ENCODE measurements around the gene RMC1.

Gene RMC1

DNA sequence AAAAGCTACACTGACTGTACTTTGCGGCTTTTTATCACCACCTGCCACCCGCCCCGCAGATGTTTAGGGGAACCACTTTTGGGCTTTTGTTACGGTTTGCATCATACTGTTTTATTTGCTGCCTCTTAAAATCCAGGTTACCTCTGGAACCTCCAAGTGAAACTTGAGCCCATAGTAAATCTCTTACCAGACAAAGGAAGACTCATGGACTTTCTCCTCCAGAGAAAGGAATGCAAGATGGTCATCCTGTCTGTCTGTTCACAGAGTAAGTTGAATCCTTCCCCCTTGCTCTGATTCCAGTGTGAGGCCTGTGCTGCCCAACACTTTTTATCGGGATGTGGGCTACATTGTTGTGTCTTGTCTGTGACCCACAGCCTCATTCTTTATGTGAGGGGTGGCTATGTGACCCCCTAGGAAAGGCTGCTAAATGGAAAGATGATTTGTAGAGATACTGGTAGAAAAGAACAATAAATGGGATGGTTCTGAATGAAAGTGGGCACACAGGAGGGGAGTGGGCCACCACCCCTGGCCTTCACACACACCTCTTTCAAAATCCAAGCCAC is 23.3 kb downstream of the RMC1 start:
- ChIA-PET CTCF (interaction anchor here (1.3 kb wide), 1 partner anchor 11 kb away, joined by 3 read pairs; no protein-coding TSS in a partner anchor), POLR2A (no interaction called here)
- DNase-seq (ENCODE audit: extremely low spot score): no peak
- TF ChIP-seq L3MBTL2 (conservative IDR thresholded peaks at IDR 0.05) (no peak), FOXM1 (IDR thresholded peaks at IDR 0.05; ENCODE audit: borderline replicate concordance) (no peak), HDGF (IDR thresholded peaks at IDR 0.05; ENCODE audit: borderline replicate concordance) (no peak), ELF4 (IDR thresholded peaks at IDR 0.05) (no peak)

DNA sequence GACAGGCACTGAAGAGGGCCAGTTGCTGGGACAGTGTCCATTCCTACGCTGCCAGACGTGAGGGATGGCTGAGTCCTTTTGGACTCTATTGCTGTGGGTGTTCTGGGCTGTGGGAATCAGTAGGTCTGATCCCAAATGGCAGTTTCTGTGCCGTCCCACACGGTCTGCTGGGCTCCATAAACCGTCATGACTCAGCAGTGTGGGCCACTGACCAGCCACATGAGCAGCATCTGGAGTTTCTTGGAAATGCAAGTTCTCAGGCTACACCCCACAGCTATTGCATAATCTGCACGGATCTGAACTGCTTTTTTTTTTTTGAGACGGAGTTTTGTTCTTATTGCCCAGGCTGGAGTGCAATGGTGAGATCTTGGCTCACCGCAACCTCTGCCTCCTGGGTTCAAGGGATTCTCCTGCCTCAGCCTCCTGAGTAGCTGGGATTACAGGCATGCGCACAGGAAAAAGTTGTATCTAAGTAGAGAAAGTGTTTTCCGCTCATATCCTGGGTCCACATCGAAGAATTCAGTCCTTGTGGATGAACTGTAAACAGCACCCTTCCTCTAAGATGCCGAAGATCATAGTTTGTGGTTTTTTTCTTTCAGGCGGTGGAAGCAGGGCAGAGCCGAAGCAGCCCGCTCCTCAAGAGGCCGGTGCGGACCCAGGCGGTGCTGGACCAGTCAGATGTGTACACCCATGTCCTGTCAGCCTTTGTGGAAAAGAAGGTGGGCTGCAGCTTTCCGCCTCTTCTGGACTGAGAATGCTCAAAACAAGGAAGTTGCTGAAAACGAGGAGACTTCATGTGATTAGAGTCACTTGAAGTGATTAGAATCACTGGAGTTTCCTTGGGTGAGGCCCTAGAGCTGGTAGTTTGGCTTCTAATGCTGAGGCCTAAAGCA is 25.5 kb downstream of the RMC1 start:
- CTCF ChIA-PET: interaction anchor here (1.1 to 1.5 kb wide), 2 partner anchors 13 to 22 kb away, joined by 5 read pairs; no protein-coding TSS in a partner anchor
- TF ChIP-seq LEF1 (IDR thresholded peaks at IDR 0.05; ENCODE audit: borderline replicate concordance) (no peak), L3MBTL2 (conservative IDR thresholded peaks at IDR 0.05) (no peak), ZNF384 (IDR thresholded peaks at IDR 0.05) (no peak), ELF4 (IDR thresholded peaks at IDR 0.05) (no peak), TARDBP (IDR thresholded peaks at IDR 0.05) (no peak), SUZ12 (IDR thresholded peaks at IDR 0.05) (no peak), CTBP1 (IDR thresholded peaks at IDR 0.05; ENCODE audit: borderline replicate concordance) (no peak)
- no peak for DNase-seq (ENCODE audit: extremely low spot score)
- POLR2A ChIA-PET: no interaction called here

DNA sequence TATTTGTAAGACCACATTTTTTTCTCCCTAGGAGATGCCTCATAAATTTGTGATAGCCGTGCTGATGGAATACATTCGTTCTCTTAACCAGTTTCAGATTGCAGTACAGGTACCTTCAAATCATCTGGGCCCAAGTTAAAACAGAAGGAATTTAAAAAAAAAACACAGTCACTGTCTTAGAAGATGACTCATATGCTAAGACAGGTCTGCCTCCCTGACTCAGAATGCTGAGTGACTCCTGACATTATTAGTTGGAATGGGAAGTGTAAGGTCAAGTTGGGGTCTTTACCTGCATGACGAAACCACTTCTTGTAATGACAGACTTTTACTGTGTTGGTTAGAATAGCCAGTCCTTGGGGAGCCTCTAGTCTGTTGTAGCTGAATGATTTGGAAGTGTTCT is 26.3 kb downstream of the RMC1 start:
- ChIA-PET CTCF (no interaction called here), POLR2A (no interaction called here)
- no peak for DNase-seq (ENCODE audit: extremely low spot score)
- TF ChIP-seq SP1 (IDR thresholded peaks at IDR 0.05) (no peak), BHLHE40 (IDR thresholded peaks at IDR 0.05; ENCODE audit: borderline replicate concordance) (no peak), ARNT (IDR thresholded peaks at IDR 0.05) (no peak), ELF4 (IDR thresholded peaks at IDR 0.05) (no peak), TARDBP (IDR thresholded peaks at IDR 0.05) (no peak), L3MBTL2 (conservative IDR thresholded peaks at IDR 0.05) (no peak), NFRKB (IDR thresholded peaks at IDR 0.05) (no peak), ZNF384 (IDR thresholded peaks at IDR 0.05) (no peak), FOXK2 (IDR thresholded peaks at IDR 0.05) (no peak), CTBP1 (IDR thresholded peaks at IDR 0.05; ENCODE audit: borderline replicate concordance) (no peak), LEF1 (IDR thresholded peaks at IDR 0.05; ENCODE audit: borderline replicate concordance) (no peak), SUZ12 (IDR thresholded peaks at IDR 0.05) (no peak), FOXA1 (IDR thresholded peaks at IDR 0.05) (no peak), FOXM1 (IDR thresholded peaks at IDR 0.05; ENCODE audit: borderline replicate concordance) (no peak)
- TF ChIP-seq, protein P1, sequence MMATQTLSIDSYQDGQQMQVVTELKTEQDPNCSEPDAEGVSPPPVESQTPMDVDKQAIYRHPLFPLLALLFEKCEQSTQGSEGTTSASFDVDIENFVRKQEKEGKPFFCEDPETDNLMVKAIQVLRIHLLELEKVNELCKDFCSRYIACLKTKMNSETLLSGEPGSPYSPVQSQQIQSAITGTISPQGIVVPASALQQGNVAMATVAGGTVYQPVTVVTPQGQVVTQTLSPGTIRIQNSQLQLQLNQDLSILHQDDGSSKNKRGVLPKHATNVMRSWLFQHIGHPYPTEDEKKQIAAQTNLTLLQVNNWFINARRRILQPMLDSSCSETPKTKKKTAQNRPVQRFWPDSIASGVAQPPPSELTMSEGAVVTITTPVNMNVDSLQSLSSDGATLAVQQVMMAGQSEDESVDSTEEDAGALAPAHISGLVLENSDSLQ (IDR thresholded peaks at IDR 0.05): no peak

DNA sequence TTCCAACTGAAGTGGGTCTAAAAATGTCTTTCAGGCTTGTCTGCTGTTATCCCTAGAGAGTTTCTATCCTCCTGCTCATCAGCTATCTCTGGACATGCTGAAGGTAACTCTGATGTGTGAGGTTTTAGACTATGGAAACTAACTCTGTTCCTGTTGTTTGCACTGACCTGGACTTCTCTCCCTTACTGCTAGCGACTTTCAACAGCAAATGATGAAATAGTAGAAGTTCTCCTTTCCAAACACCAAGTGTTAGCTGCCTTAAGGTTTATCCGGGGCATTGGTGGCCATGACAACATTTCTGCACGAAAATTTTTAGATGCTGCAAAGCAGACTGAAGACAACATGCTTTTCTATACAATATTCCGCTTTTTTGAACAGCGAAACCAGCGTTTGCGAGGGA is 26.9 kb downstream of the RMC1 start:
- ChIA-PET CTCF (no interaction called here), POLR2A (no interaction called here)
- no peak for DNase-seq (ENCODE audit: extremely low spot score)
- TF ChIP-seq FOXA1 (IDR thresholded peaks at IDR 0.05): no peak
- TF ChIP-seq SP1 (IDR thresholded peaks at IDR 0.05): no peak
- TF ChIP-seq ARNT (IDR thresholded peaks at IDR 0.05): no peak
- TF ChIP-seq HDGF (IDR thresholded peaks at IDR 0.05; ENCODE audit: borderline replicate concordance): no peak
- TF ChIP-seq, protein P1 (IDR thresholded peaks at IDR 0.05): no peak
- no peak for TF ChIP-seq FOXM1 (IDR thresholded peaks at IDR 0.05; ENCODE audit: borderline replicate concordance)
- TF ChIP-seq SUZ12 (IDR thresholded peaks at IDR 0.05): no peak
- TF ChIP-seq CTBP1 (IDR thresholded peaks at IDR 0.05; ENCODE audit: borderline replicate concordance): no peak
- no peak for TF ChIP-seq ELF4 (IDR thresholded peaks at IDR 0.05)
- no peak for TF ChIP-seq TARDBP (IDR thresholded peaks at IDR 0.05)
- TF ChIP-seq FOXK2 (IDR thresholded peaks at IDR 0.05): no peak
- TF ChIP-seq LEF1 (IDR thresholded peaks at IDR 0.05; ENCODE audit: borderline replicate concordance): no peak
- no peak for TF ChIP-seq NFRKB (IDR thresholded peaks at IDR 0.05)
- no peak for TF ChIP-seq ZNF384 (IDR thresholded peaks at IDR 0.05)
- no peak for TF ChIP-seq L3MBTL2 (conservative IDR thresholded peaks at IDR 0.05)
- TF ChIP-seq BHLHE40 (IDR thresholded peaks at IDR 0.05; ENCODE audit: borderline replicate concordance): no peak

DNA sequence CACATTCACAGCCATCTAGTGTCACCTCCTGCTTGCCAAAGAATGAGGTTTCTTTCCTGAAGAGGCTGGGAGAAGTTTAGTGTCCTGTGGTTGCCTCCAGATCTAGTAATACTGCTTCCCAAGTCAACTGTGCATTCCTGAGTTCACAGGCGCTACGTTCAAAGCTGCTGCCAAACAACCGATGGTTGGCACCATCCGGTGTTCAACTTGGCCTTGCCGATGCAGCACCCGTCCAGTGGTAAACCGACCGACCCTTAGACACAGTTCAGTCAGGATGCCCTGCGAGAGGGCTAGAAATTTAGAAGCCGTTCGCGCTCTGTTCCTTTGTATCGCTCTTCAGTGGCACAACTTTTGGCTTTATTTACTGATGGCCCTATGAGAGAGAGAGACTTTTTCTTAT is 28.6 kb downstream of the RMC1 start:
- CTCF ChIA-PET: interaction anchor here (0.6 kb wide), 1 partner anchor 13 kb away, joined by 3 read pairs; no protein-coding TSS in a partner anchor
- POLR2A ChIA-PET: no interaction called here
- no peak for DNase-seq (ENCODE audit: extremely low spot score)
- TF ChIP-seq SP1 (IDR thresholded peaks at IDR 0.05) (no peak), ZNF384 (IDR thresholded peaks at IDR 0.05) (no peak), NFRKB (IDR thresholded peaks at IDR 0.05) (no peak), SUZ12 (IDR thresholded peaks at IDR 0.05) (no peak), BHLHE40 (IDR thresholded peaks at IDR 0.05; ENCODE audit: borderline replicate concordance) (no peak), LEF1 (IDR thresholded peaks at IDR 0.05; ENCODE audit: borderline replicate concordance) (no peak), FOXM1 (IDR thresholded peaks at IDR 0.05; ENCODE audit: borderline replicate concordance) (no peak), ELF4 (IDR thresholded peaks at IDR 0.05) (no peak), FOXK2 (IDR thresholded peaks at IDR 0.05) (no peak)
- TF ChIP-seq, protein P1 (IDR thresholded peaks at IDR 0.05): no peak

DNA sequence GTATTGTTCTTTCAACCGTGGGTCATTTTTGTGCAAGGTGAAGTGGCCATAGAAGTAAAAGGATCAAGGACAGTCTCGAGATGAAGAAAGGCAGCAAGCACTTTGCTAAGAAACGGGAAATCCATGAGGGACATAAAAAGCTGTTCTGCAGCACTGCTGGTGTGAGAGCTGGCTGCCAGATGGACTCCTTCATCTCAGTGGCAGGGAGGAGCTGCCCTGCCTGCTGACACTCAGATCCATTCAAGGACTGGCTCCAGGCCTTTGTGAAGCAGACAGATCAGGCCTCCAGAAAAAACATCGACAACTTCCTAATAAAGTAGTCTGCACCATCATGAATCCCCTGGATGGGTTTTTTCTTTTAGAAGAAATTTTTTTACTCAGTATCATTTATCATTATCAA is 29.5 kb downstream of the RMC1 start:
- CTCF ChIA-PET: no interaction called here
- DNase-seq (ENCODE audit: extremely low spot score): no peak
- TF ChIP-seq CTBP1 (IDR thresholded peaks at IDR 0.05; ENCODE audit: borderline replicate concordance): no peak
- TF ChIP-seq BHLHE40 (IDR thresholded peaks at IDR 0.05; ENCODE audit: borderline replicate concordance): no peak
- TF ChIP-seq ELF4 (IDR thresholded peaks at IDR 0.05): no peak
- no peak for TF ChIP-seq LEF1 (IDR thresholded peaks at IDR 0.05; ENCODE audit: borderline replicate concordance)
- no peak for TF ChIP-seq FOXK2 (IDR thresholded peaks at IDR 0.05)
- TF ChIP-seq, protein P1 (IDR thresholded peaks at IDR 0.05): no peak
- no peak for TF ChIP-seq HDGF (IDR thresholded peaks at IDR 0.05; ENCODE audit: borderline replicate concordance)
- no peak for TF ChIP-seq L3MBTL2 (conservative IDR thresholded peaks at IDR 0.05)
- no peak for TF ChIP-seq TARDBP (IDR thresholded peaks at IDR 0.05)
- no peak for TF ChIP-seq ZNF384 (IDR thresholded peaks at IDR 0.05)
- TF ChIP-seq SP1 (IDR thresholded peaks at IDR 0.05): no peak
- POLR2A ChIA-PET: no interaction called here
